GM03348 (cell line): ENCODE data around the gene TAS2R41.
"Not testable (repeated sequence)": the region's sequence is repeated elsewhere in the genome, so short reads cannot be mapped to it uniquely, and the experiment has no call there.

Source experiments
- DNase-seq: peaks from one replicate; pipeline ENCODE4 v3.0.0; 2012; ENCODE audit warnings: low spot score

Gene TAS2R41

GRCh38 chr7:143456992-143457793 is 20.5 kb upstream of the TAS2R41 start:
- DNase-seq, result peak; percentile 47

- DNase-seq, result peak; percentile 67
Observed at GRCh38 chr7:143458263-143458662, 19.4 kb upstream of the TAS2R41 start.

- DNase-seq, result peak; percentile 11
Observed at GRCh38 chr7:143458681-143459080, 19.0 kb upstream of the TAS2R41 start.

GRCh38 chr7:143459359-143459758 is 18.3 kb upstream of the TAS2R41 start:
- DNase-seq, result no peak

- DNase-seq, result no peak
Observed at GRCh38 chr7:143460271-143460979, 17.2 kb upstream of the TAS2R41 start.

- no peak for DNase-seq
Observed at GRCh38 chr7:143462045-143462444, 15.6 kb upstream of the TAS2R41 start.

GRCh38 chr7:143463556-143463955 is 14.1 kb upstream of the TAS2R41 start:
- DNase-seq, result no peak

GRCh38 chr7:143463957-143464356 is 13.7 kb upstream of the TAS2R41 start:
- no peak for DNase-seq

GRCh38 chr7:143467724-143468123 is 9.9 kb upstream of the TAS2R41 start:
- no peak for DNase-seq

GRCh38 chr7:143472071-143472689 is 5.5 kb upstream of the TAS2R41 start:
- not testable (repeated sequence) for DNase-seq

GRCh38 chr7:143479055-143479766 is 1.5 kb downstream of the TAS2R41 start:
- no peak for DNase-seq

- DNase-seq, result no peak
Observed at GRCh38 chr7:143480501-143480900, 2.8 kb downstream of the TAS2R41 start.

- DNase-seq, result no peak
Observed at GRCh38 chr7:143484119-143484518, 6.4 kb downstream of the TAS2R41 start.

GRCh38 chr7:143485094-143485493 is 7.4 kb downstream of the TAS2R41 start:
- DNase-seq, result no peak

GRCh38 chr7:143485500-143485899 is 7.8 kb downstream of the TAS2R41 start:
- DNase-seq, result peak; percentile 39

GRCh38 chr7:143486266-143486665 is 8.6 kb downstream of the TAS2R41 start:
- DNase-seq, result not testable (repeated sequence)

GRCh38 chr7:143487061-143487460 is 9.4 kb downstream of the TAS2R41 start:
- no peak for DNase-seq

- peak; percentile 14 for DNase-seq
Observed at GRCh38 chr7:143487566-143487965, 9.9 kb downstream of the TAS2R41 start.

- DNase-seq, result peak; percentile 31
Observed at GRCh38 chr7:143490717-143491306, 13.1 kb downstream of the TAS2R41 start.

GRCh38 chr7:143492043-143492471 is 14.4 kb downstream of the TAS2R41 start:
- peak; percentile 62 for DNase-seq

GRCh38 chr7:143492799-143493739 is 15.4 kb downstream of the TAS2R41 start:
- DNase-seq, result peak; percentile 45
